OCI-LY3 (cell line): ENCODE measurements around the gene VSIG10L2.
A peak's percentile ranks its signal among the peaks of the same experiment; 100 is the strongest.

Experiments
- CTCF ChIP-seq: fragments of 200-600, 300-600 bp; sonication (generic); IDR thresholded peaks from 2 replicates; pipeline ENCODE4 v1.5.1; 2014; ENCODE audit warnings: antibody characterized with exemption, low read length, low read depth
- EZH2phosphoT487 ChIP-seq: fragments of 200-600 bp; shearing (Covaris generic); IDR thresholded peaks from 2 replicates; pipeline ENCODE4 v1.6.1; 2018; ENCODE audit warnings: antibody characterized with exemption, mixed run types, low read depth

DNA sequence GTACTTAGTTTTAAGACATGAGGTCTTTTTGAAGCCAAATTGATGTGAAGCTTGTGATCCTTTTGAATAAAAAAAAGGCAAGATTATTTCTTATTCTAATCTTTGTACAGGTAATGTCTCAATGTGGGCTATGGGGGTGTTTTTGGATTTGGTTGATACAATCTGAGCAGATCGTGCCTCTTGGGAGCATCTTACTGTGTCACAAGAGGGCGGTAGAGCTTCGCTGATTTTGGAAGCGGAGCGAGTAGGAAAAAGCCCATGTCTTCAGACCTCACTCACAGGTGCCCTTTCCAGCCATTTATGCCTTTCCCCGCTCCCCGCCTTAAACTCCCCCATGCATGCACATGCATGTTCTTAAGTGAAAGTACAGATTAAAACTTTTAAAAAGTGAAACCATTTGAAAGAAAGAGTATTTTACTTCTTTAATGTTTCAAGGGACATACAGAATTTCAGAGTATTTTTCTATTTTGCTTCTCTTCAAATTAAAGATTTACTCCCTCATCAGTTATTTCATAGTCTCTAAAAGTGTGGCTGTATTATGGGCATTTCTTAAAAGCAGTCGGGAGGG is 22.7 kb upstream of the VSIG10L2 start:
- TF ChIP-seq CTCF (peak; percentile 81), EZH2phosphoT487 (no peak)
